H9 (cell line): ENCODE data around the gene UBAC1. TPM values are rescaled to one million over a fixed set of nuclear protein-coding genes. Genes with fewer than 3 reads are reported as not detected.

ENCODE experiments used
- DNase-seq: peaks from one replicate; pipeline ENCODE4 v3.0.0-alpha.2; 2017
- H2AFZ ChIP-seq: one replicate; pipeline ENCODE4 v1.6.1; 2013; ENCODE audit warnings: mild to moderate bottlenecking, low read length, control low read depth, moderate library complexity
- H2AK5ac ChIP-seq: 2 replicates; pipeline ENCODE4 v1.6.1; 2013; ENCODE audit warnings: low read length, control low read depth, mixed read lengths; ENCODE audit not compliant: insufficient read length
- H2BK120ac ChIP-seq: one replicate; pipeline ENCODE4 v1.6.1; 2013; ENCODE audit warnings: low read depth, mild to moderate bottlenecking, low read length, control low read depth, inconsistent platforms; ENCODE audit not compliant: poor library complexity, severe bottlenecking
- H2BK12ac ChIP-seq: 2 replicates; pipeline ENCODE4 v1.6.1; 2013; ENCODE audit warnings: low read length, control low read depth, mixed read lengths, low read depth; ENCODE audit not compliant: insufficient read length
- H2BK15ac ChIP-seq: 2 replicates; pipeline ENCODE4 v1.6.1; 2013; ENCODE audit warnings: low read depth, low read length, control low read depth
- H2BK20ac ChIP-seq: one replicate; pipeline ENCODE4 v1.6.1; 2013; ENCODE audit warnings: low read depth, mild to moderate bottlenecking, low read length, control low read depth, inconsistent platforms; ENCODE audit not compliant: poor library complexity, severe bottlenecking
- H2BK5ac ChIP-seq: 2 replicates; pipeline ENCODE4 v1.6.1; 2013; ENCODE audit warnings: low read length, control low read depth, mixed read lengths; ENCODE audit not compliant: insufficient read length
- H3K14ac ChIP-seq: 2 replicates; pipeline ENCODE4 v1.6.1; 2013; ENCODE audit warnings: low read length, control low read depth; ENCODE audit not compliant: insufficient read depth
- H3K18ac ChIP-seq: 2 replicates; pipeline ENCODE4 v1.6.1; 2013; ENCODE audit warnings: low read depth, mild to moderate bottlenecking, mixed read lengths, low read length, control low read depth; ENCODE audit not compliant: insufficient read length
- H3K23ac ChIP-seq: 2 replicates; pipeline ENCODE4 v1.6.1; 2013; ENCODE audit warnings: low read length, control low read depth, mixed read lengths, low read depth; ENCODE audit not compliant: insufficient read length
- H3K23me2 ChIP-seq: 2 replicates; pipeline ENCODE4 v1.6.1; 2013; ENCODE audit warnings: low read depth, mild to moderate bottlenecking, mixed read lengths, low read length, control low read depth; ENCODE audit not compliant: insufficient read length, poor library complexity, severe bottlenecking
- H3K27ac ChIP-seq: 2 replicates; pipeline ENCODE4 v1.5.1; 2013; ENCODE audit warnings: low read length, control low read depth, mixed read lengths, low read depth; ENCODE audit not compliant: insufficient read length
- H3K27me3 ChIP-seq: 2 replicates; pipeline ENCODE4 v1.6.1; 2013; ENCODE audit warnings: low read length, control low read depth, inconsistent platforms; ENCODE audit not compliant: insufficient read depth
- H3K4ac ChIP-seq: 2 replicates; pipeline ENCODE4 v1.6.1; 2013; ENCODE audit warnings: low read depth, mild to moderate bottlenecking, control low read depth, inconsistent platforms, low read length, moderate library complexity
- H3K4me1 ChIP-seq: 2 replicates; pipeline ENCODE4 v1.6.1; 2013; ENCODE audit warnings: low read length, control low read depth, inconsistent platforms; ENCODE audit not compliant: insufficient read depth
- H3K4me2 ChIP-seq: 2 replicates; pipeline ENCODE4 v1.6.1; 2013; ENCODE audit warnings: low read length, control low read depth, mixed read lengths; ENCODE audit not compliant: insufficient read length, insufficient read depth
- H3K56ac ChIP-seq: 2 replicates; pipeline ENCODE4 v1.6.1; 2013; ENCODE audit warnings: low read depth, mild to moderate bottlenecking, mixed read lengths, low read length, control low read depth; ENCODE audit not compliant: insufficient read length
- H3K79me1 ChIP-seq: 2 replicates; pipeline ENCODE4 v1.6.1; 2013; ENCODE audit warnings: low read depth, mild to moderate bottlenecking, moderate library complexity, low read length, control low read depth, inconsistent platforms; ENCODE audit not compliant: insufficient read depth, poor library complexity, severe bottlenecking
- H3K79me2 ChIP-seq: 2 replicates; pipeline ENCODE4 v1.6.1; 2013; ENCODE audit warnings: low read length, control low read depth, inconsistent platforms; ENCODE audit not compliant: insufficient read depth
- H3K9ac ChIP-seq: 2 replicates; pipeline ENCODE4 v1.6.1; 2013; ENCODE audit warnings: low read length, control low read depth, mixed read lengths; ENCODE audit not compliant: insufficient read length; ENCODE audit errors: extremely low read depth
- H3K9me3 ChIP-seq: one replicate; pipeline ENCODE4 v1.6.1; 2013; ENCODE audit warnings: low read depth, low read length, inconsistent platforms; ENCODE audit not compliant: control insufficient read depth
- H3T11ph ChIP-seq: one replicate; pipeline ENCODE4 v1.6.1; 2013; ENCODE audit warnings: mild to moderate bottlenecking, low read length, control low read depth, inconsistent platforms
- H4K20me1 ChIP-seq: one replicate; pipeline ENCODE4 v1.6.1; 2013; ENCODE audit not compliant: control insufficient read depth, insufficient read length, insufficient read depth
- H4K5ac ChIP-seq: 2 replicates; pipeline ENCODE4 v1.6.1; 2013; ENCODE audit warnings: low read depth, mild to moderate bottlenecking, mixed read lengths, low read length, control low read depth; ENCODE audit not compliant: insufficient read length
- H4K8ac ChIP-seq: replicated peaks from 2 replicates; pipeline ENCODE4 v1.6.1; 2013; ENCODE audit warnings: low read length, control low read depth, mixed read lengths, low read depth; ENCODE audit not compliant: insufficient read length
- H4K91ac ChIP-seq: 2 replicates; pipeline ENCODE4 v1.6.1; 2013; ENCODE audit warnings: low read depth, mild to moderate bottlenecking, moderate library complexity, mixed read lengths, low read length, control low read depth; ENCODE audit not compliant: insufficient read length
- H3K27ac Mint-ChIP-seq, 3 experiments: 2 replicates in 2 of 3; 3 replicates in 1 of 3; pipeline ENCODE4 v1.8.0; 2020 to 2021; ENCODE audit warnings: mixed read lengths in 3 of 3, mild to moderate bottlenecking in 1 of 3, moderate library complexity in 1 of 3
- H3K27me3 Mint-ChIP-seq: 2 replicates; pipeline ENCODE4 v1.8.0; 2021; ENCODE audit warnings: low read depth, mild to moderate bottlenecking, moderate library complexity, mixed read lengths
- H3K36me3 Mint-ChIP-seq, 3 experiments: 2 replicates in 2 of 3; 3 replicates in 1 of 3; pipeline ENCODE4 v1.8.0; 2020 to 2021; ENCODE audit warnings: low read depth in 3 of 3, mixed read lengths in 3 of 3; ENCODE audit not compliant: insufficient read depth in 1 of 3
- H3K4me1 Mint-ChIP-seq, 2 experiments: 2 replicates each; pipeline ENCODE4 v1.8.0; 2020; ENCODE audit warnings: mixed read lengths in 2 of 2
- H3K4me3 Mint-ChIP-seq, 2 experiments: 2 replicates in 1 of 2; 3 replicates in 1 of 2; pipeline ENCODE4 v1.8.0; 2020 to 2021; ENCODE audit warnings: mild to moderate bottlenecking in 2 of 2, mixed read lengths in 2 of 2, moderate library complexity in 1 of 2
- H3K9me3 Mint-ChIP-seq, 2 experiments: 2 replicates in 1 of 2; 3 replicates in 1 of 2; pipeline ENCODE4 v1.8.0; 2020; ENCODE audit warnings: mild to moderate bottlenecking in 2 of 2, mixed read lengths in 2 of 2, moderate library complexity in 1 of 2
- WGBS: extraction: QIAGEN DNeasy Blood & Tissue Kit; methylation state at CpG from one replicate; pipeline ENCODE4 v1.1.7; 2013; ENCODE audit warnings: missing lambda C conversion rate, low lambda C conversion rate, mixed read lengths; ENCODE audit not compliant: insufficient read length; ENCODE audit errors: extremely low coverage; 5-methylcytosine and 5-hydroxymethylcytosine counted together
- total RNA-seq: library from RNA; stranded (reverse); gene quantifications from 2 replicates; pipeline ENCODE4 v1.2.1, GENCODE V29; 2021
- TF ChIP-seq, protein P1 (sequence below): fragments of 200-600 bp; sonication (generic); conservative IDR thresholded peaks from 3 replicates; pipeline ENCODE4 v1.8.0; 2021; ENCODE audit warnings: antibody characterized with exemption, mild to moderate bottlenecking

The UBAC1 gene
- total RNA-seq, 1 experiment from 2014 or later, result 47.5 TPM

DNA sequence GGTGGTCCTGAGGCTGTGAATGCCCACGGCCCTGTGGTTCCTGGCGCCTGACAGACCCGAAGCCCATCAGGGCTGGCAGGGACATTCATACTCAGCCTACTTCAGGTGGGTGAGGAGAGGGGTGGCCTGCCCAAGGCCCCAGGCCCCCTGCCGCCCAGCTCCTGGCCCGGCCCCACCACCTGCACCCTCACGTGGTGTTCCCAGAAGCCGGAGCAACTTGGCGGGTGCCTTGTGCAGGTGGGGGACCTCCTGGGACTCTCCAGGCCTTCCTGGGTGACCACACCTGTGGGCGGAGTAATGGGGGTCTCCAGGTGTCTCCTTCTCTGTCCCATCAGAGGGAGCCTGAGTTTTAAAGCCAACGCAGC is 36.8 kb upstream of the UBAC1 start:
- H3K79me2 ChIP-seq, result no peaks in the 10 kb centered on the region
- H3K27me3 ChIP-seq, result no peaks in the 10 kb centered on the region
- no peak overlapping the region for H2BK120ac ChIP-seq
- no peak for DNase-seq
- no peak overlapping the region for H3K18ac ChIP-seq
- no peak overlapping the region for H3T11ph ChIP-seq
- H3K27me3 Mint-ChIP-seq, result no peaks in the 10 kb centered on the region
- H2BK15ac ChIP-seq, result no peak overlapping the region
- no peaks in the 10 kb centered on the region; a peak in 1 of 5 replicates for H3K9me3 Mint-ChIP-seq
- no peak overlapping the region for H3K56ac ChIP-seq
- no peak overlapping the region for H3K9ac ChIP-seq
- no peak overlapping the region for H3K4me2 ChIP-seq
- H4K5ac ChIP-seq, result no peak overlapping the region
- H2BK5ac ChIP-seq, result no peak overlapping the region
- H3K4me1 ChIP-seq, result no peaks in the 10 kb centered on the region
- H2BK20ac ChIP-seq, result no peak overlapping the region
- H4K20me1 ChIP-seq, result no peaks in the 10 kb centered on the region
- TF ChIP-seq, protein P1, sequence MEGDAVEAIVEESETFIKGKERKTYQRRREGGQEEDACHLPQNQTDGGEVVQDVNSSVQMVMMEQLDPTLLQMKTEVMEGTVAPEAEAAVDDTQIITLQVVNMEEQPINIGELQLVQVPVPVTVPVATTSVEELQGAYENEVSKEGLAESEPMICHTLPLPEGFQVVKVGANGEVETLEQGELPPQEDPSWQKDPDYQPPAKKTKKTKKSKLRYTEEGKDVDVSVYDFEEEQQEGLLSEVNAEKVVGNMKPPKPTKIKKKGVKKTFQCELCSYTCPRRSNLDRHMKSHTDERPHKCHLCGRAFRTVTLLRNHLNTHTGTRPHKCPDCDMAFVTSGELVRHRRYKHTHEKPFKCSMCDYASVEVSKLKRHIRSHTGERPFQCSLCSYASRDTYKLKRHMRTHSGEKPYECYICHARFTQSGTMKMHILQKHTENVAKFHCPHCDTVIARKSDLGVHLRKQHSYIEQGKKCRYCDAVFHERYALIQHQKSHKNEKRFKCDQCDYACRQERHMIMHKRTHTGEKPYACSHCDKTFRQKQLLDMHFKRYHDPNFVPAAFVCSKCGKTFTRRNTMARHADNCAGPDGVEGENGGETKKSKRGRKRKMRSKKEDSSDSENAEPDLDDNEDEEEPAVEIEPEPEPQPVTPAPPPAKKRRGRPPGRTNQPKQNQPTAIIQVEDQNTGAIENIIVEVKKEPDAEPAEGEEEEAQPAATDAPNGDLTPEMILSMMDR, result no peak
- no peak overlapping the region for H3K4me3 Mint-ChIP-seq
- H3K23ac ChIP-seq, result no peak overlapping the region
- no peaks in the 10 kb centered on the region for H3K79me1 ChIP-seq
- H4K8ac ChIP-seq, result no peak overlapping the region
- no peak overlapping the region for H3K4ac ChIP-seq
- no peak overlapping the region for H2BK12ac ChIP-seq
- H3K9me3 ChIP-seq, result no peaks in the 10 kb centered on the region
- H3K36me3 Mint-ChIP-seq, result no peaks in the 10 kb centered on the region
- no peak overlapping the region for H2AFZ ChIP-seq
- no peak overlapping the region for H4K91ac ChIP-seq
- no peak overlapping the region for H3K27ac ChIP-seq
- no peak overlapping the region for H2AK5ac ChIP-seq
- peaks cover 11 to 35% of the 10 kb centered on the region in 2 experiments for H3K4me1 Mint-ChIP-seq
- no peaks in the 10 kb centered on the region for H3K23me2 ChIP-seq
- no CpG with 5 or more reads among the region's 10 CpGs for WGBS
- H3K27ac Mint-ChIP-seq, result no peak overlapping the region
- H3K14ac ChIP-seq, result no peak overlapping the region
